HG02885 (cell line): ENCODE data around the gene ASF1B.
A peak's percentile ranks its signal among the peaks of the same experiment; 100 is the strongest.

Experiments used
- ATAC-seq: cut with Tn5 transposase; IDR thresholded peaks from one replicate; pipeline ENCODE4 v1.9.1; 2021; ENCODE audit warnings: mild to moderate bottlenecking; ENCODE audit not compliant: unreplicated experiment, poor library complexity

The ASF1B gene

GRCh38 chr19:14139944-14140343, 3.6 kb upstream of the ASF1B start:
- no peak for ATAC-seq

- no peak for ATAC-seq
Measured at GRCh38 chr19:14138576-14139265, 2.3 kb upstream of the ASF1B start.

- no peak for ATAC-seq
Measured at GRCh38 chr19:14135985-14136508, 342 bp downstream of the ASF1B start.

GRCh38 chr19:14135355-14135754, 1.0 kb downstream of the ASF1B start:
- ATAC-seq, result no peak

GRCh38 chr19:14127929-14128509, 8.4 kb downstream of the ASF1B start:
- ATAC-seq, result no peak

GRCh38 chr19:14127176-14127575, 9.2 kb downstream of the ASF1B start:
- no peak for ATAC-seq

GRCh38 chr19:14122924-14123323, 13.5 kb downstream of the ASF1B start:
- ATAC-seq, result no peak

GRCh38 chr19:14120497-14120780, 15.9 kb downstream of the ASF1B start:
- ATAC-seq, result no peak

GRCh38 chr19:14119644-14120496, 16.5 kb downstream of the ASF1B start:
- ATAC-seq, result no peak

- ATAC-seq, result no peak
Measured at GRCh38 chr19:14119146-14119545, 17.2 kb downstream of the ASF1B start.

- ATAC-seq, result peak; percentile 35
Measured at GRCh38 chr19:14118165-14119051, 18.0 kb downstream of the ASF1B start.

GRCh38 chr19:14117668-14118164, 18.7 kb downstream of the ASF1B start, which contains the start of gene PRKACA:
TSS of gene PRKACA (minus strand) at chr19:14117762. CDS start at chr19:14117547, 215 bp downstream.
- ATAC-seq, result peak; percentile 89

- ATAC-seq, result peak; percentile 0
Measured at GRCh38 chr19:14116918-14117578, 19.3 kb downstream of the ASF1B start.

- ATAC-seq, result no peak
Measured at GRCh38 chr19:14116525-14116917, 19.9 kb downstream of the ASF1B start.

- ATAC-seq, result no peak
Measured at GRCh38 chr19:14115756-14116155, 20.6 kb downstream of the ASF1B start.

- no peak for ATAC-seq
Measured at GRCh38 chr19:14114854-14115253, 21.5 kb downstream of the ASF1B start.

GRCh38 chr19:14114439-14114838, 21.9 kb downstream of the ASF1B start:
- no peak for ATAC-seq

GRCh38 chr19:14113762-14114414, 22.5 kb downstream of the ASF1B start:
- ATAC-seq, result no peak

- no peak for ATAC-seq
Measured at GRCh38 chr19:14112809-14113385, 23.5 kb downstream of the ASF1B start.
